Heart left ventricle (tissue), 13 donors: Measurements from ENCODE around the gene ACOT4.

ENCODE experiments used
- CTCF ChIP-seq, 12 donors: fragments of 200-600 bp; sonication (generic) in 4 of 12; IDR thresholded peaks; one replicate each; pipeline versions ENCODE4 v1.5.0 to v1.8.0; 2018 to 2022; ENCODE audit warnings: antibody characterized with exemption in 12 of 12, mild to moderate bottlenecking in 5 of 12
- POLR2A ChIP-seq, 2 donors: fragments of 450-650 bp; IDR thresholded peaks; one replicate each; pipeline ENCODE4 v1.6.1; 2017; ENCODE audit warnings: antibody characterized with exemption in 2 of 2, mild to moderate bottlenecking in 2 of 2, moderate library complexity in 2 of 2
- donor health status: ischemic (EF 13 %, LVEDD 7.1; RV severe dilation, severe dysfunction).
- donor health status: DM: no; HTN: yes; CAD: no.
- donor health status: DM: no; HTN: no; CAD: no.
- donor health status: ischemic (EF 25% LVEDD 6.9; RV normal size, moderate dysfunction).
- donor health status: ischemic (EF 25% LVEDD 5.7; RV mildly dilated, moderate dysfunction).
- donor health status: ischemic (EF 35%, LVEDD 5.7; RV mildly dilated, moderate dysfunction).
- donor health status: nonischemic (EF 11% LVEDD 7.7; RV severe dilation, severe dysfunction).
- donor health status: DM: yes; HTN: yes; CAD: no.
- donor health status: PGD.
- donor health status: ischemic (EF 29% LVEDD 5.4; RV normal size, mild dysfunction).
- donor health status: nonischemic (EF 23%, LVEDD 6.1; RV moderate dilation, normal function).

GRCh38 chr14:73625706-73626105 is 34.0 kb downstream of the ACOT4 start:
- TF ChIP-seq POLR2A (IDR thresholded peaks at IDR 0.05) (no peak), CTCF (IDR thresholded peaks at IDR 0.05) (no peak)
